ENCODE results near the gene CPSF4L. TPM values are rescaled to one million over a fixed set of nuclear protein-coding genes. Genes with fewer than 3 reads are reported as not detected.

CPSF4L gene
- total RNA-seq, 2 experiments from 2014 or later = not detected

- ATAC-seq (no peak), DNase-seq (no peak)
- CTCF ChIA-PET = no interaction called here
- Mint-ChIP-seq H3K27ac (no peak overlapping the region), H3K9me3 (ENCODE audit: low read depth) (no peaks in the 10 kb centered on the region), H3K27me3 (peaks cover 3% of the 10 kb centered on the region), H3K36me3 (no peaks in the 10 kb centered on the region), H3K4me1 (peaks cover 3% of the 10 kb centered on the region), H3K4me3 (no peak overlapping the region)
Observed at GRCh38 chr17:73285603-73285908, 23.9 kb upstream of the CPSF4L start.

DNA sequence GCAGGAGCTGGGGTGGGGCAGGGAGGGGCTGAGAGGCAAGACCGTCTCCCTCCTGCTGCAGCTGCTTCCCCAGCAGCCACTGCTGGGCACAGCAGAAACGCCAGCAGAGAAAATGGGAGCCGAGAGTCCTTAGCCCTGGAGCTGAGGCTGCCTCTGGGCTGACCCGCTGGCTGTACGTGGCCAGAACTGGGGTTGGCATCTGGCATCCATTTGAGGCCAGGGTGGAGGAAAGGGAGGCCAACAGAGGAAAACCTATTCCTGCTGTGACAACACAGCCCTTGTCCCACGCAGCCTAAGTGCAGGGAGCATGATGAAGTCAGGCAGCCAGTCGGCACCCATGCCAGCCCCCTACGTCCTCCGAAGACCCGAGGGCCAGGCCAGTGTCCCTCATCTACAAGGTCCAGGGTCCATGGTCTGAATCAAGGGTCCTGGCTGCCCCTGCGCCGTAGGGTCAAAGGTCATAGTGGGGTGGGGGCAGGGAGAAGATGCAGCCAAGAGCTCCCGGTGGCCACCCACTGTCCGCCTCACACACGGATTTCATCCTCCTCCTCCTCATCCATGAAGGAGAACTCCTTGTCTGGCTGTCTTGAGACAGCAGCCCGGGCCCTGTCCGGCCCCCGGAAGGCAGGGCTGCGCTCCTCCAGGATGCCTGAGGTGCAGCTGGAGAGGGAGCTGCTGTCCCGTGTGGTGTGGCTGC, 23.4 kb upstream of the CPSF4L start:
- CTCF ChIA-PET = interaction anchor here (0.6 kb wide), 1 partner anchor 558 kb away, joined by 3 read pairs; no protein-coding TSS in a partner anchor
- no peaks in the 10 kb centered on the region for H3K4me1 Mint-ChIP-seq
- no peak for DNase-seq
- peaks cover 3% of the 10 kb centered on the region for H3K27me3 Mint-ChIP-seq
- no peaks in the 10 kb centered on the region for H3K9me3 Mint-ChIP-seq (ENCODE audit: low read depth)
- H3K4me3 Mint-ChIP-seq = no peak overlapping the region
- H3K36me3 Mint-ChIP-seq = no peaks in the 10 kb centered on the region
- ATAC-seq = no peak
- H3K27ac Mint-ChIP-seq = no peak overlapping the region

DNA sequence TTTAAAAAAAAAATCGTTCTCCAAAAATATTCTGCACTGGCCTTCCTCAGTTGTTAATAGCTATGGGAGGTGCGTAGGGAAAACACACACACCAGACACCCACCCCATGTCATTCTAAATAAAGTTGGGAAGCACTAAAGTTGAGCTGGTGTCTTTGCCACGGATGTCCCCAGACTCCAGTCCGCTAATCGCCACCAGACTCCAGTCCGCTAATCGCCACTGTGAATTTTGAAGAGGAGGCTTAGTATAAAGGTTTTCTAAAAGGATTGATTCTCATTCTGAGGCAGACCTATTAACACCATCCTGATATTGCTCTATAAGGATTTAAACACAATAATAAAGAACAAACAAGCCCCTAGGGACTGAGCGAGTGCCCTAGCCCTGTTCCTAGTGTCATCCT, 22.7 kb upstream of the CPSF4L start:
- CTCF ChIA-PET = no interaction called here

GRCh38 chr17:73283841-73284282, 22.2 kb upstream of the CPSF4L start:
- no peaks in the 10 kb centered on the region for H3K4me1 Mint-ChIP-seq
- H3K27ac Mint-ChIP-seq = no peak overlapping the region
- H3K4me3 Mint-ChIP-seq = no peak overlapping the region
- no peaks in the 10 kb centered on the region for H3K36me3 Mint-ChIP-seq
- no peaks in the 10 kb centered on the region for H3K9me3 Mint-ChIP-seq (ENCODE audit: low read depth)
- DNase-seq (no peak), ATAC-seq (no peak)
- CTCF ChIA-PET = no interaction called here
- no peaks in the 10 kb centered on the region for H3K27me3 Mint-ChIP-seq

More for the DNA sequence above, 22.7 kb upstream of the CPSF4L start:
- no peak overlapping the region for H3K27ac Mint-ChIP-seq
- ATAC-seq (no peak), DNase-seq (no peak)
- H3K4me1 Mint-ChIP-seq = no peaks in the 10 kb centered on the region
- H3K36me3 Mint-ChIP-seq = no peaks in the 10 kb centered on the region
- no peaks in the 10 kb centered on the region for H3K27me3 Mint-ChIP-seq
- H3K9me3 Mint-ChIP-seq (ENCODE audit: low read depth) = no peaks in the 10 kb centered on the region
- no peak overlapping the region for H3K4me3 Mint-ChIP-seq

DNA sequence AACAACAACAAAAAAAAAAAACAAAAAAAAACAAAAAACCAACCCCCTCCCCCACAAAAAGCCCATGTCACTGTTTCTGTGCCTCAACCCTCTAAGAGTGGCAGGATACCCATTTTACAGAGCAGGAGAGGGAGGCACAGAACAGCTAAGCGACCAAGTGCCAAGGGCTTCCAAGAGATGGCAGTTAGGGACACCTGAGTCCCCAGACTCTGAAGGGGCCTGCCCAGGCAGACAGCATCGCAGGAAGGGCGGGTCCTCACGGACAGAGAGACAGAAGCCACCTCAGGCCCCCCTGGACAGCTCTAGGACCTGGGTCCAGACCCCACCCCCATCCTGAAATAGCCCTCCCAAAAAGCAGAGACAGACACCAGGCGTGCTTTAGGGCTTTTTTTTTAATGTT, 21.6 kb upstream of the CPSF4L start:
- no peaks in the 10 kb centered on the region for H3K36me3 Mint-ChIP-seq
- ATAC-seq (no peak), DNase-seq (no peak)
- no peak overlapping the region for H3K4me3 Mint-ChIP-seq
- H3K4me1 Mint-ChIP-seq = no peaks in the 10 kb centered on the region
- H3K9me3 Mint-ChIP-seq (ENCODE audit: low read depth) = no peaks in the 10 kb centered on the region
- no peak overlapping the region for H3K27ac Mint-ChIP-seq
- no peaks in the 10 kb centered on the region for H3K27me3 Mint-ChIP-seq
- CTCF ChIA-PET = no interaction called here

DNA sequence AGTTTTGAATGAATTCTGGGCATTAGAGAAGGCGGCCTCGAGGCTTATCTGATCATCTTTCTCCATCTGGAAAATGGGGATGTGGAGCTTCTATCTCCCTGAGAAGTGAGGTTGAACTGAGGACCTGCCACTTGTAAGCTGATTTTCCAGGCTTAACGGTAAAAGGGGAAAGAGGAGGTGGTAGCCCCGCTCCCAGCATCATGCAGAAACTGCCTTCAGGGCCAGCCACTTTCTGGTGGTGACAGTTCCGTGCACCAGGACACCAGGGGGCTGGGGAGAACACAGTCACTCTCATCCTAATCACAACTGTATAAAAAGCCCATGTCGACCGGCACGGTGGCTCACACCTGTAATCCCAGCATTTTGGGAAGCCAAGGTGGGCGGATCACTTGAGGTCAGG, 20.9 kb upstream of the CPSF4L start:
- no peaks in the 10 kb centered on the region for H3K36me3 Mint-ChIP-seq
- H3K4me3 Mint-ChIP-seq = no peak overlapping the region
- CTCF ChIA-PET = interaction anchor here (1.2 kb wide), 1 partner anchor 87 kb away, joined by 4 read pairs; no protein-coding TSS in a partner anchor
- ATAC-seq (no peak), DNase-seq (no peak)
- no peaks in the 10 kb centered on the region for H3K27me3 Mint-ChIP-seq
- no peaks in the 10 kb centered on the region for H3K9me3 Mint-ChIP-seq (ENCODE audit: low read depth)
- H3K4me1 Mint-ChIP-seq = no peaks in the 10 kb centered on the region
- no peak overlapping the region for H3K27ac Mint-ChIP-seq

- CTCF ChIA-PET = interaction anchor here (1.2 kb wide), 1 partner anchor 88 kb away, joined by 4 read pairs; no protein-coding TSS in a partner anchor
- Mint-ChIP-seq H3K27ac (no peak overlapping the region), H3K4me3 (no peak overlapping the region), H3K9me3 (ENCODE audit: low read depth) (no peaks in the 10 kb centered on the region), H3K36me3 (no peaks in the 10 kb centered on the region), H3K27me3 (no peaks in the 10 kb centered on the region), H3K4me1 (no peaks in the 10 kb centered on the region)
- DNase-seq (no peak), ATAC-seq (no peak)
Observed at GRCh38 chr17:73281928-73282327, 20.2 kb upstream of the CPSF4L start.

GRCh38 chr17:73280191-73280590, 18.5 kb upstream of the CPSF4L start:
- DNase-seq = no peak
- Mint-ChIP-seq H3K36me3 (no peaks in the 10 kb centered on the region), H3K27me3 (peaks cover 2% of the 10 kb centered on the region), H3K9me3 (ENCODE audit: low read depth) (no peaks in the 10 kb centered on the region), H3K4me3 (no peak overlapping the region), H3K4me1 (no peaks in the 10 kb centered on the region), H3K27ac (no peak overlapping the region)
- no peak for ATAC-seq
- CTCF ChIA-PET = interaction anchor here (1.1 kb wide), 1 partner anchor 90 kb away, joined by 3 read pairs; no protein-coding TSS in a partner anchor

DNA sequence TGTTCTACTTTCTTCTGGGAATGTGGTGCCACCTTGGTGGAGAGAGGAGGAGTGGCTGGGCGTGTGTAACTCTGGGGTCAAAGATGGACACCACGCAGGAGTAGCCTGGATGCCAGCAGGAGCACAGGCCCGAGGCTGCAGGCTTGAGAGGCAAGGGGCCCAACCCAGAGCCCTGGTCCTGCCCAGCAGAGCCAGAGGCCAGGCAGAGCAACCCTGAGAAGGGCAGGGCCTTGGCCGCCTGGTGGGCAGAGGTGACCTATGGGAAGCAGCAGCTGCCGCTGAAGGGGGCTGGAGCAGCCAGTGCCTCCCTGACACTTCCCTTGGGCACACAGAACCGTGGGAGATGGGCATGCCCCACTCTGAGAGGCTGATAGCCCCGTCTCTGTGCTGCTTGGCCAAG, 18.0 kb upstream of the CPSF4L start:
- no peaks in the 10 kb centered on the region for H3K9me3 Mint-ChIP-seq (ENCODE audit: low read depth)

DNA sequence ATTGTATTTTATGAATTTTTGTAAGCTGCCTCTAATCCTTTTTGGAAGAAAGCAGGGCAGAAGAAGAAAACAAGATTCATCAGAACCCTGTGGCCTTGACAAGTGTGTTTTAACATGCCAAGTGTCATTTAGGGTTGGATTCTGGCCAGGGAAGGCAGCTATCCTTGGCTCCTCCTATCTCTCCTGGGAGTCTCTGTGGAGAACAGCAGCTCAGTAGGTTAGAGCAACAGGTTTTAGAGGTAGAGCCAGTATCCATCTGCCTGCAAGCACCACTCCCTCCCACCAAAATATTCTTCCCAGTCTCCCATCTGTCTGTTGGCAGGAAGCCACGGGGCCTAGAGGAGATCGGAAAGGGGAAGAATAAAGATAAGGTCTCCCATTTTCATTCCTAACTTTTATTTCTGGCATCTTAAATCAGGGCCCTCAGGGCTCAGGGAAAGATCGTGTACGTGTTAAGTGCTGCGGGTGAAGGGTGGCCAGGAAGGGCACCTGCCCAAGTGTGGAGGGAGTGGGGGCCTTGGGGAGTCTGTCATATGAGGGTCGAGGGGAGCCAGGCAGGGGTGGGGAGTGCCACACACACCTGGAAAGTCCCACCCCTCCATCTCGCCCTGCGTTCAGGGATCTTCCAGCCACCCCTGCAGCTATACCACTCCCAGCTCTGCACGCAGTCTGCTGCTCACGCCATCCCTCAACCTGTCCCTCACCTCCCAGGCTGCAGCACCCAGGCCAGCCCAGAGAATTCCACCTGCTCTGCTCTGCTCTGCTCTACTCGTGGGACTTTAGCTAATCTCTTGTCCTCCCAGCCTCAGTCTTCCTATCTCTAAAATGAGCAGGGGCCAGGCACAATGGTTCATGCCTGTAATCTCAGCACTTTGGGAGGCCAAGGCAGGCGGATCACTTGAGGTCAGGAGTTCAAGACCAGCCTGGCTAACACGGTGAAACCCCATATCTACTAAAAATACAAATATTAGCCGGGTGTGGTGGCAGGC, 17.1 kb upstream of the CPSF4L start:
- CTCF ChIA-PET = interaction anchor here (0.6 kb wide), 1 partner anchor 32 kb away, joined by 3 read pairs; no protein-coding TSS in a partner anchor
- H3K36me3 Mint-ChIP-seq = no peaks in the 10 kb centered on the region
- no peak for DNase-seq
- no peak overlapping the region for H3K4me3 Mint-ChIP-seq
- no peak for ATAC-seq
- H3K27ac Mint-ChIP-seq = no peak overlapping the region
- H3K27me3 Mint-ChIP-seq = peaks cover 2% of the 10 kb centered on the region
- no peaks in the 10 kb centered on the region for H3K4me1 Mint-ChIP-seq
- H3K9me3 Mint-ChIP-seq (ENCODE audit: low read depth) = no peaks in the 10 kb centered on the region

More for the DNA sequence above, 18.0 kb upstream of the CPSF4L start:
- Mint-ChIP-seq H3K27me3 (peaks cover 2% of the 10 kb centered on the region), H3K4me1 (no peaks in the 10 kb centered on the region), H3K4me3 (no peak overlapping the region), H3K27ac (no peak overlapping the region), H3K36me3 (no peaks in the 10 kb centered on the region)
- ATAC-seq = no peak
- no peak for DNase-seq
- CTCF ChIA-PET = no interaction called here

DNA sequence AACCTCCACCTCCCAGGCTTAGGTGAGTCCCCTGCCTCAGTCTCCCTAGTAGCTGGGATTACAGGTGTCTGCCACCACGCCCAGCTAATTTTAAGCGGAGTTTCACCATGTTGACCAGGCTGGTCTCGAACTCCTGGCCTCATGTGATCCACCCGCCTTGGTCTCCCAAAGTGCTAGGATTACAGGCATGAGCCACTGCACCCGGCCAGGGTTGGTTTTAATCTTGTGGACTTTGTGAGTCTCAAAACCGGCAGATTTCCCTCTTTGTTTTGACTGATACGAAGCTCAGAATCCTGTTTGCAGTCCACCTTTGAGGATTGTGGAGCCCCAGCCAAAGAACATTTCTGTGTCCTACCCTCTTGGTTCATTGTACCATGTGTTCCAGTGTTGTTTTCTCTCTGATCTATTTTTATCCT, 16.4 kb upstream of the CPSF4L start:
- H3K27me3 Mint-ChIP-seq = peaks cover 2% of the 10 kb centered on the region
- ATAC-seq = no peak
- H3K4me1 Mint-ChIP-seq = no peaks in the 10 kb centered on the region
- DNase-seq = no peak
- no peaks in the 10 kb centered on the region for H3K9me3 Mint-ChIP-seq (ENCODE audit: low read depth)
- CTCF ChIA-PET = interaction anchor here (0.6 kb wide), 1 partner anchor 33 kb away, joined by 3 read pairs; no protein-coding TSS in a partner anchor
- H3K36me3 Mint-ChIP-seq = no peaks in the 10 kb centered on the region
- no peak overlapping the region for H3K27ac Mint-ChIP-seq
- H3K4me3 Mint-ChIP-seq = no peak overlapping the region

- Mint-ChIP-seq H3K4me1 (no peaks in the 10 kb centered on the region), H3K27me3 (peaks cover 2% of the 10 kb centered on the region), H3K4me3 (no peak overlapping the region), H3K27ac (no peak overlapping the region), H3K36me3 (no peaks in the 10 kb centered on the region), H3K9me3 (ENCODE audit: low read depth) (no peaks in the 10 kb centered on the region)
- DNase-seq (no peak), ATAC-seq (no peak)
- CTCF ChIA-PET = no interaction called here
Observed at GRCh38 chr17:73274490-73274889, 12.8 kb upstream of the CPSF4L start.

GRCh38 chr17:73272906-73273218, 11.2 kb upstream of the CPSF4L start:
- no peaks in the 10 kb centered on the region for H3K9me3 Mint-ChIP-seq (ENCODE audit: low read depth)
- DNase-seq (no peak), ATAC-seq (no peak)
- no peaks in the 10 kb centered on the region for H3K36me3 Mint-ChIP-seq
- H3K4me3 Mint-ChIP-seq = no peak overlapping the region
- H3K4me1 Mint-ChIP-seq = no peaks in the 10 kb centered on the region
- CTCF ChIA-PET = no interaction called here
- H3K27ac Mint-ChIP-seq = no peak overlapping the region
- H3K27me3 Mint-ChIP-seq = peaks cover 2% of the 10 kb centered on the region

GRCh38 chr17:73271072-73271471, 9.4 kb upstream of the CPSF4L start:
- ATAC-seq (no peak), DNase-seq (no peak)
- Mint-ChIP-seq H3K27ac (no peak overlapping the region), H3K36me3 (no peaks in the 10 kb centered on the region), H3K27me3 (no peaks in the 10 kb centered on the region), H3K4me3 (no peak overlapping the region), H3K4me1 (no peaks in the 10 kb centered on the region), H3K9me3 (ENCODE audit: low read depth) (no peaks in the 10 kb centered on the region)
- CTCF ChIA-PET = no interaction called here
